GM20000 (cell line): ENCODE data around the gene SMARCD1.
A peak's percentile ranks its signal among the peaks of the same experiment; 100 is the strongest.

Source experiments
- DNase-seq: peaks from one replicate; pipeline ENCODE4 v3.0.0; 2012; ENCODE audit warnings: low spot score
- TF ChIP-seq, protein P1 (sequence below): IDR thresholded peaks from 2 replicates; pipeline ENCODE4 v1.5.1; 2012; ENCODE audit warnings: mild to moderate bottlenecking, control low read depth; ENCODE audit errors: extremely low read depth, missing control alignments

The SMARCD1 gene

DNA sequence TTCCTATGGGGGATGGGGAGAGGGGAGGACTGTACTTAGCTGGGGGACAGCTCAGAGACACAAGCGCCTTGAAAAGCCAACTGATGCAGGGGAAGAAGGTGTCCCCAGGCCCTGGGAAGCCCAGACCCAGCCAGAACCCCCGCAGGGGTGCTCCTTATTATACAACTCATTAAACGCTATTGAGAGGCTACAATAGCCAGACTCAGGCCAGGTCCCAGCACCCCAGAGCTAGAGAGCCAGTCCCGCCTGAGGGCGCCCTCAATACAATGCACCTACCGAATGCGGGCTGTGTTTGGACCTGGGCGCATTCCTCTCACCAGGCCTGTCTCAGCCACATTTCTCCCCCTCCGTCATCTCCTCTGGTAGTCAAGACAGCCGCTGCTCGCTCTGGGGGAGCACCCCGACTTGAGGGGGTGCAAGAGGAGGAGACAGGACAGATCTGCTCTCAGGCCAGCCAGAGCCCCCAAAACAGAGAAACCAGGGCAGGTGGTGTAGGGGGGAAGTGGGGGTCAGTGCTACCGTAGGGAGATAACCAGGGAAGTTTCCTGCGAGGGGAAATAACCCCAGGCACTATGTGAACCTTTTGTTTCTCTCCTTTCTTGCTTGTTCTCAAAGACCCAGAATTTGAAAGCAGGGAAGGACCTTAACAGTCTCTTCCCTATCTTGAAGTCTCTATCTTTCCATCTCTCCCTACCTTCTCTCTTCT lies 33.9 kb upstream of the SMARCD1 start:
- no peak for DNase-seq
- TF ChIP-seq, protein P1, sequence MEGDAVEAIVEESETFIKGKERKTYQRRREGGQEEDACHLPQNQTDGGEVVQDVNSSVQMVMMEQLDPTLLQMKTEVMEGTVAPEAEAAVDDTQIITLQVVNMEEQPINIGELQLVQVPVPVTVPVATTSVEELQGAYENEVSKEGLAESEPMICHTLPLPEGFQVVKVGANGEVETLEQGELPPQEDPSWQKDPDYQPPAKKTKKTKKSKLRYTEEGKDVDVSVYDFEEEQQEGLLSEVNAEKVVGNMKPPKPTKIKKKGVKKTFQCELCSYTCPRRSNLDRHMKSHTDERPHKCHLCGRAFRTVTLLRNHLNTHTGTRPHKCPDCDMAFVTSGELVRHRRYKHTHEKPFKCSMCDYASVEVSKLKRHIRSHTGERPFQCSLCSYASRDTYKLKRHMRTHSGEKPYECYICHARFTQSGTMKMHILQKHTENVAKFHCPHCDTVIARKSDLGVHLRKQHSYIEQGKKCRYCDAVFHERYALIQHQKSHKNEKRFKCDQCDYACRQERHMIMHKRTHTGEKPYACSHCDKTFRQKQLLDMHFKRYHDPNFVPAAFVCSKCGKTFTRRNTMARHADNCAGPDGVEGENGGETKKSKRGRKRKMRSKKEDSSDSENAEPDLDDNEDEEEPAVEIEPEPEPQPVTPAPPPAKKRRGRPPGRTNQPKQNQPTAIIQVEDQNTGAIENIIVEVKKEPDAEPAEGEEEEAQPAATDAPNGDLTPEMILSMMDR = no peak

DNA sequence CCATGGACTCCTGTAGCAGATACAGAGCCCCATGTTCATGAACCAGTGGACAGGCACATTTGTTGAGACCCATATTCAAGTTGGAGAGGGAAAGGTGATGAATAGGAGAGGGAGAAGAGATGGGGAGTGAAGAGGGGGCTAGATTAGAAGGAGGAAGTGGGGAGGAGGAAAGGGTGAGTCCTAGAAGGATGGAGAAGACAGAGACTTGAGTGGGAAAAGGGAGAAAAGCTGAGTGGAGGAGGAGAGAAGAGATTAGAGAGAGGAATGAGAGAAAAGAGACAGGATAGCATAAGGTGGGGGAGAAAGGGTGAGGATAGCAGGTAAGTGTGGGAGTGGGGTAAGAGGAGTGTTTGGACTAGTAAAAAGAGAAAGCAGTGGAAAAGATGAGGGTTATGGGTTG lies 32.6 kb upstream of the SMARCD1 start:
- DNase-seq = no peak
- TF ChIP-seq, protein P1 = no peak

DNA sequence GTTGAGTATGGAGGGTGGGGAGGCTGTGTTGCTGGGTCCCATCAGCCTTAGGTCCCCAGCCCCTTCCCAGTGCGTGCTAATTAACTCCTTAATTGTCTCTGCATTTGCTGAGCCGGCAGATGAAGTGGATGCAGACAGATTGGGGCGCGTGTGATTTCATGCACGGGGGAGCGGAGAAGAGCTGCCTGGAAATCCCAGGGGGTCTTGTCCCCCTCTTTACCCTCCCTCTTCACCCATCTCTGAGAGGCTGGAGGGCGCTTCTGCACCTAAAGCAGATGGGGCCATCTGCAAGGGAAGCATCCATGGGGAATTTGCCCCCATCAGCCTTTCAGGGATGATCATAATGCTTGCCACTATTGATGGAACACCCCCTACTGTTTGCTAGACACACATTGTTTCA lies 32.2 kb upstream of the SMARCD1 start:
- DNase-seq = no peak
- TF ChIP-seq, protein P1 = no peak

DNA sequence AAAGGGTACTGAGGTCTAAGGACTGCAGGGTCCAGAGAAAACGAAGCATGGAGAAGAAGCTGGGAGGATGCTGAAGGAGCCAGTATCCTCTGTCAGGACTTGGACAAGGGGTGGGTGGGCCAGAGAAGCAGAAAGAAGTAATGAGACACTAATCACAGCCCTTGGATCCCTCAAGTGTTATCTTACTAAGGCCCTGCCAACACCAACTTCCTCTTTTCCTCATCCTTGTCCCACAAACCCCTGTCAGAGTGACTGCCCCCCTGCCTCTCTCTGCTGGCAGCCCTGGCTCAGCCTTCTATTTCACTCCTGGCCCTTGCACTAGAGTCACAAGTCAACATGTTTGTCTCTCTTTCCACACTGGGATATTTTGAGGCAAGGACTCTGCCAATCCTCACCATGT lies 31.6 kb upstream of the SMARCD1 start:
- DNase-seq = no peak
- TF ChIP-seq, protein P1 = no peak

DNA sequence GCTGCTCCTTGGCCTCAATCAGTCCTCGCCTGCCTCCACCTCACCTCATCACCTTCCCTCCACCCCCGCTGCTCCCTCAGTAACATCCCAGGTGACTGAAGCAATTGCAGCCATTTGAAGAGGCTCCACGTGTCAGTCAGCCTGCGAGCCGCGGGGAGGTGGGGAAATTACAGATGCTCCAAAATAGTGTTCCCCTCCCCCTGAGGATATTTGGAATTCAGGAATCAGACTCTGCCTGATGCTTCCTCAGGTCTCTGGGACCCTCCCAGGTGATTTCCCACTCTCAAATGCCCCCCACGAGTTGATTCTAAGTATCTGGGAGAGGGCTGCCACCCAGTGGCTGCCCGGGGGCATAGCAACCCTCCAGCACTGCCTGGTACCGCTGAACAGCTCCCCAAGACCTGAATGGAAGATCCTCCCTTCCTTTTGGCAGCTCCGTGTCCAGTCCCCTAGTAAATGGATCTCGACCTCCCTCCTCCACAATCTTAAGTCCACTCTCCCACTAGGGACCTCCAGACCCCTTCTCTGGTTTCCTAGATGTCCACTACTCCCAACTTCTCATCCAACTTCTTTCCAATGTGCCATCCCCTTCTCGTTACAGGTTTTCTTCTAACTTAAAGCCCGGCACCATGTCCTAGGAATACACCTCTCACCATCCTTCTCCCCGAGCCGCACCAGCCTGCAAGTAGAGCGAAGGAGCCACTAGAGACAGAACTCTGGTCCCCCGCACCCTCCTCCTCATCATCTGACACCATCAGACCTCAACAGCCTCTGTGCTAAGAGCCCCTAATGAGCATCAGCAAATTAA lies 29.1 kb upstream of the SMARCD1 start:
- TF ChIP-seq, protein P1 = peak; percentile 85
- DNase-seq = peak; percentile 92

DNA sequence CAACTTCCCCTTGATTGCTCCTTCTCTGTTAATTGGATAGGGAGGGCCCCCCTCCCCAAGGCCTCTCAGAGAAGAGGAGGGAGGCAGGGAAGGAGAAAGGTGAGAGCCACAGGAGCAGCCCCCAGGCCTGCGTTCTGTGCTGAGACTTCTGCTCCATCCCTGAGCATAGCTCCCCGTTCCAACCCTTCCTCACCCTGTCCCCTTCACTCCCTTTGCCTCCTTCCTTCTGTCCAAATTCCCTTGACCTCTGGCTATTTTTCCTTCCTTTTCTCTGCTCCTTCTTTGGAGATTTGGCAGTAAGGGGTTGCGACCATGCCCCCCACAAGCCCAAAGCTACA lies 28.5 kb upstream of the SMARCD1 start:
- TF ChIP-seq, protein P1 = no peak
- no peak for DNase-seq
